Memory B cell (primary cell): ENCODE data around the gene TELO2.

Experiments
- ATAC-seq: fragments of 150-1000 bp; cut with Tn5 transposase; 2 replicates; pipeline ENCODE4 v1.10.0; 2021; ENCODE audit warnings: low read depth, mild to moderate bottlenecking, moderate library complexity
- DNase-seq, 2 donors: peaks; one replicate each; pipeline ENCODE4 v3.0.0; 2022; ENCODE audit warnings: low spot score in 2 of 2
- H3K27ac Mint-ChIP-seq: one replicate; pipeline ENCODE4 v1.8.0; 2022; ENCODE audit warnings: mild to moderate bottlenecking, moderate library complexity, mixed read lengths
- H3K27me3 Mint-ChIP-seq: one replicate; pipeline ENCODE4 v1.8.0; 2022; ENCODE audit warnings: mixed read lengths
- H3K36me3 Mint-ChIP-seq: one replicate; pipeline ENCODE4 v1.8.0; 2022; ENCODE audit warnings: mild to moderate bottlenecking, mixed read lengths
- H3K4me1 Mint-ChIP-seq: one replicate; pipeline ENCODE4 v1.8.0; 2022; ENCODE audit warnings: mixed read lengths
- H3K4me3 Mint-ChIP-seq: one replicate; pipeline ENCODE4 v1.8.0; 2022; ENCODE audit warnings: mild to moderate bottlenecking, moderate library complexity, mixed read lengths
- H3K9me3 Mint-ChIP-seq: one replicate; pipeline ENCODE4 v1.8.0; 2022; ENCODE audit warnings: mixed read lengths

The TELO2 gene

GRCh38 chr16:1519831-1520230, 26.7 kb downstream of the TELO2 start:
- H3K4me3 Mint-ChIP-seq, result no peak overlapping the region
- no peak overlapping the region for H3K27ac Mint-ChIP-seq
- ATAC-seq, result no peak
- no peak for DNase-seq
- H3K9me3 Mint-ChIP-seq, result peaks cover 2% of the 10 kb centered on the region
- H3K36me3 Mint-ChIP-seq, result no peaks in the 10 kb centered on the region
- H3K4me1 Mint-ChIP-seq, result no peaks in the 10 kb centered on the region
- no peaks in the 10 kb centered on the region for H3K27me3 Mint-ChIP-seq

DNA sequence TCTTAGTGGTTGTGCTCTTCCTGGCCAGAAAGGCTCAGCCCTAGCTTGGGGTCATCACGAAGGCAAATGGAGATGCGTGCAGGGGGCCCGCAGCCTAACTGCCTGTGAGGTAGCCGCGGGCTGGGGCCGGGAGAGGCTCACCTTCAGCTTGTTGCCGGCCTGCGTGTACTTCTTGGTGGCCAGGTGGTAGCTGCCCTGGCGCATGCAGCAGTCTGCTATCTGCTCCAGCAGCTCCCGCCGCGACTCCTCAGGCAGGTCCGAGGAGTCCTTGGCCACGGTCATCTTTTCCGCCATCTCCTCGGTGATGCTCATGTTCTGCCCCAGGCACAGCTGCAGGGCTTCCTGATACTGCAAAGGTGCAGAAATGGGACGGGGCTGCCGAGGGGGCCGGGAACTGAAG, 27.3 kb downstream of the TELO2 start:
- Mint-ChIP-seq H3K4me3 (no peak overlapping the region), H3K9me3 (no peaks in the 10 kb centered on the region), H3K27me3 (no peaks in the 10 kb centered on the region), H3K36me3 (no peaks in the 10 kb centered on the region), H3K27ac (no peak overlapping the region), H3K4me1 (no peaks in the 10 kb centered on the region)
- DNase-seq (no peak), ATAC-seq (no peak)

DNA sequence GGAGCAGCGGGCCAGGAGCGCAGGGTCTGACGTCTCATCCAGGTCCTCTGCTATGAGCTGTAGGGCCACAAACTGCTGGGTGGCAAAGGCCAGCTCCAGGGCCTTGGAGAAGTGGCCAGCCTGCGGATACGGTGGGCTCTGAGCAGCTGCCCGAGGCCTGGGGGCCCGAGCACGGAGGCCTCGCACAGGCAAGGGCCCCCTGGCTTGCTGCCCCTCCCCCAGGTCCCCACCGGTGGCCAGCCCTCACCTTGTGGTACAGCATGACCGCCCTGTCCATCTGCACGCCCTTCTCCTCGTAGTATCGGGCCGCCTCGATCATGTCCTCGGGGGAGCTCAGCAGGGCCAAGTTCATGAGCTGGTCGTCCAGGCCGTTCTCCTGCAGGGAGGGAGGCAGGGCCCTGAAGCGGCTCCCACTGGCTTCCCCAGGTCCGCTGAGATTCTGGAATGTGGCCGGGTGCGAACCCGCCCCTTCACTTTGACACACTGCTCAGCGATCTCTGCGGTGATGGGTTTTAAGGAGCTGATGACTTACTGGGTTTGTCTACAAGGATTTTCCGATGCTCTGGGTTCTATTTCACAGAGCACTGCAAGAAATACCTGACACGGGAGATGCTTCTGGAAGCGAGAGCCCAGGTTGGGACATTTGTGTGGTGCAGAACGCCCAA, 30.6 kb downstream of the TELO2 start:
- Mint-ChIP-seq H3K36me3 (no peaks in the 10 kb centered on the region), H3K27ac (no peak overlapping the region), H3K4me3 (no peak overlapping the region), H3K27me3 (peaks cover 2% of the 10 kb centered on the region), H3K4me1 (no peaks in the 10 kb centered on the region), H3K9me3 (no peaks in the 10 kb centered on the region)
- DNase-seq (no peak), ATAC-seq (no peak)

DNA sequence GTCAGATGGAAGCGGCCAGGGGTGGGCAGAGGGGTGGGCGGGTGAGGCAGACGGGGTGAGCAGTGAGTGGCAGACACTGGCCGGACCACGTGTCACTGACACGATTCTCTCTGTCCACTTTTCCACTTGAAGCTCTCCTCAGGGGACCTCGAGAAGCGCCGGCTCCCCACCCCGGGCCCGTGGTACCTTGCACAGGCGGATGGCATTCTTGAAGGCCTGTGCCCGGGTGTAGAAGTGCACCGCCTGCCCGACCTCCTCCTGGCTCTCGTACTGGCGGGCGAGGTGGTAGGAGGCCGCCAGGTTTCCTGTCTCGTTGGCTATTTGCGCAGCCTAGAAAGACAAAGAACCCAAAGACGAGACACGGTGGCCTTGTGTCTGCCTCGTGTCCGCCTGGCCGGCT, 31.2 kb downstream of the TELO2 start:
- ATAC-seq (no peak), DNase-seq (no peak)
- H3K27ac Mint-ChIP-seq, result no peak overlapping the region
- no peaks in the 10 kb centered on the region for H3K9me3 Mint-ChIP-seq
- no peaks in the 10 kb centered on the region for H3K4me1 Mint-ChIP-seq
- no peaks in the 10 kb centered on the region for H3K36me3 Mint-ChIP-seq
- H3K27me3 Mint-ChIP-seq, result peaks cover 2% of the 10 kb centered on the region
- H3K4me3 Mint-ChIP-seq, result no peak overlapping the region

DNA sequence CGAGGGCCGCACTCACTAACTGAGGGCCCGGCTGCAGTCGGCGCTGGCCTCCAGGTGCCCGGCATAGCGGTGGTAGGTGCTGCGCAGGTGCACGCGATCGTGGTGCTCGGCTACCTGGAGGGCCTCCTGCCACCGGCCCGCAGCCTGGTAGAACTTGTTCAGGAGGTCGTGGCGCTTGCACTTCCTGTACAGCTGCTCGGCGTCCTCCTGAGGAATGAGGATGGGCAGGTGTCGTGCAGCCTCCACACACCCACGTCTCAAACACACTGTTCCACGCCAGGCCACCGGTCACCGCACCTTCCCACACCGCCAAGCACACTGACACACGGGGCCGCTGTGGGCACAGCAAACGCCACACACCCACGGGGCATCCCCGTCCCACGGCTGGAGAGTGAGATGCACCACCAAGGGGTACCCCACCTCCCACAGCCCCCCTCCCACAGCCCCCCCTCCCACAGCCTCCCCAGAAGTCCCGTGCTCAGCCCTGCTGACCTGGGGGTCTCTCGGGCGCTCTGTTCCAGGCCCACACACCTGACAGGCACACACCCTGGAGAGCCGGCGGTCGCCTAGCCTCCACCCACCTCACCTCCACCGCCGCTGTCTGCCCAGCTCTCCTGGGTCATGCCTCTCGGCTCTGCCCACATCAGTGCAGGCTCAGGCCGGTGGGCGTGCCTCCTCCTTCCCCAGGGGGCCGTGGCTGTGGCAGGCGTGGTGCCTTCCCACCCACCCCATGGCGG, 32.9 kb downstream of the TELO2 start:
- no peak for DNase-seq

DNA sequence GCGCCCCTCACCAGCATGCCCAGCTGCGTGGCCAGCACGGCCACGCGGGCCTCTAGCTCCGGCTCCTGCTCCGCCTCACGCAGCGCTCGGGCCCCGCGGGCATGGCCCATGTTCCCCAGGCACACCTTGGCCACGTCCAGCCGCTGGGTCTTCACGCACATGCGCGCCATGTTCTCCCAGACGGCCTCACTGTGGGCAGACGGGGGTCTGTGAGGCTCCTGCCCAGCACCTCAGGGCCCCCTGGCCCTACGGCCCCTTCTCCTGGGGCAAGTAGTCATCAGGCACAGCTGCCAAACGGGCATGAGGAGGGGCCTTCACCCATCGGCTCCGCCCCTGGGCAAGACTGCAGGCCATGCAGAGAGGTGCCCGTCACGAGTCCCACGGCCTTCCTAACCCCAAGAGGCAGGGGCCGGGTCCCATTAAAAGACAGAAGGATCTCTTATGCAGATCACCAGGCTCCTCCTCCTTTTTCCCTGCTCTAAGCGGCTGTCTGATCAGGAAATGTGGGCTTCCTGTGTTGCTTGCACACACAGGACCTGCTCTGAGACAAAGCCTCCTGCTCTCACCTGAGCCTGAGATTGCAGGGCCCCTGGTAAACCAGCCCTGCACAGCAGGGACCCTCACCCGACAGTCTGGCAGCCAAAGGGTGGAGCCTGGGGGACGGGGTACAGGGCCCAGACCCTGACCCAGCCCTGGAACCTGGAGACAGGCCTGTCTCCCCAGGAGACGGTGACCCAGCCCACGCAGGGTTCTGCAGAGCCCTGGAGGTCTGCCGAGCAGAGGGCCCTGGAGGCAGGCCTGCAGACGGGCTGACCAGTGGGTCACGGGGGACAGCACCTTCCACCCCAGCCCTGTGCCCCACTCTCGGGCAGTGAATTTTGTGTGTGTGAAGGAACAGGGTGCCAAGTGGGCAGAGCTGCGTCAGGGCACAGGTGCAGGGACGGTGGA, 33.7 kb downstream of the TELO2 start:
- no peak for ATAC-seq
- Mint-ChIP-seq H3K9me3 (no peaks in the 10 kb centered on the region), H3K27me3 (peaks cover 2% of the 10 kb centered on the region), H3K4me3 (no peak overlapping the region), H3K4me1 (no peaks in the 10 kb centered on the region), H3K27ac (no peak overlapping the region), H3K36me3 (no peaks in the 10 kb centered on the region)
- DNase-seq, result no peak

More for the DNA sequence above, 32.9 kb downstream of the TELO2 start:
- no peak overlapping the region for H3K27ac Mint-ChIP-seq
- no peaks in the 10 kb centered on the region for H3K36me3 Mint-ChIP-seq
- no peaks in the 10 kb centered on the region for H3K4me1 Mint-ChIP-seq
- peaks cover 2% of the 10 kb centered on the region for H3K27me3 Mint-ChIP-seq
- no peak overlapping the region for H3K4me3 Mint-ChIP-seq
- ATAC-seq, result no peak
- H3K9me3 Mint-ChIP-seq, result no peaks in the 10 kb centered on the region

GRCh38 chr16:1527836-1528811, 35.0 kb downstream of the TELO2 start:
- no peaks in the 10 kb centered on the region for H3K4me1 Mint-ChIP-seq
- ATAC-seq (no peak), DNase-seq (no peak)
- no peak overlapping the region for H3K4me3 Mint-ChIP-seq
- H3K9me3 Mint-ChIP-seq, result no peaks in the 10 kb centered on the region
- H3K27me3 Mint-ChIP-seq, result peaks cover 2% of the 10 kb centered on the region
- no peak overlapping the region for H3K27ac Mint-ChIP-seq
- H3K36me3 Mint-ChIP-seq, result no peaks in the 10 kb centered on the region

DNA sequence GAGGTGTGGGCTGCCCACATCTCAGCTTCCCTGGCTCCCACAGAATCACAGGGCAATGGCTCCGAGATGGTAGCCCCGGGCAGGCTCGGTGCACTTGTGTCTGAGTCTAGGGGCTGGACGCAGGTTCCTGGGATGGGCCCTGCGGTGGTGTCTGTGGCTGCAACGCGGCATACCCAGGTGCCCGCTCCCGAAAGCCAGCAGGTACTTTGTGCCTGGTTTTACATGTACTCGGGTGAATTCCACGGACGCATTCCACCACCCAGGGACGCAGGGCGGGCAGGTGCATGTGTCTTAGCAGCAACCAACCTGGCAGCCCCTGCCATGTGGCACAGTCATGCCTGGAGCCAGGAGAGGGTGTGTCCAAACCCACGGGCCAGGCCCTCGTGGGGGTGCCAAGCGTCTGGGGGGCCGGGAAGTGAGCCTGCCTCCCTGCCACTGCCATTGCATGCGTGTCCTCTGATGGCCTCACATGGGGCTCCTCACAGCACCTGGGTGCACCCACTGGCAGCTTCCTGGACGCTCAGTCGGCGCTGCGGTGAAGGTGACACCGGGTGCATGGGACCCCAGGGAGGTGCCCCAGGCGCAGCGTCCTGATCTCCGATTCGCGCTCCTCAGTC, 35.9 kb downstream of the TELO2 start:
- Mint-ChIP-seq H3K4me1 (no peaks in the 10 kb centered on the region), H3K36me3 (no peaks in the 10 kb centered on the region), H3K27me3 (peaks cover 2% of the 10 kb centered on the region), H3K27ac (no peak overlapping the region), H3K9me3 (no peaks in the 10 kb centered on the region), H3K4me3 (no peak overlapping the region)
- ATAC-seq (no peak), DNase-seq (no peak)

DNA sequence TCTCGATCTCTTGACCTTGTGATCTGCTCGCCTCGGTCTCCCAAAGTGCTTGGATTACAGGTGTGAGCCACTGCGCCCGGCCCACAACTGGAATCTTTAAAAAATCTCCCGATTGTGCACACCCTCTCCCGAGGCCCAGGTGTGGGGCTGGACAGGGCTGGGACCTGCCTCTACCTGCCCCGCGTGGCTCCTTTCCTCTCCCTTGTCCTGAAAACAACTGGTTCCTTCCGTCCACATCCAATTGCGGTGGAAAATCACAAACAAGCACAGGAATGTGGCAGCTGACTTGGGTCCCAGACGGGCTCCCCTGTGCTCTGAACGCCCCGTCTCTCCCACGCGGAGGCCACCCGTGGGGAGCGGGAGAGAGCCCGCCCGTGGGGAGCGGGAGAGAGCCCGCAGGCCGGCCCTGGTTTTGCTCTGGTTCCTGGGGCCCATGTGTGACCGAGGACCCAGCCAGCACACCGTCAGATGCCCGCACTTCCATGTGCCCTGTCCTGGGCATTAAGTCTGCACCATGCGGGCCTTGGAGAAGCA, 37.3 kb downstream of the TELO2 start:
- Mint-ChIP-seq H3K36me3 (no peaks in the 10 kb centered on the region), H3K27me3 (peaks cover 4% of the 10 kb centered on the region), H3K9me3 (no peaks in the 10 kb centered on the region), H3K27ac (no peak overlapping the region), H3K4me1 (peaks cover 3% of the 10 kb centered on the region), H3K4me3 (no peak overlapping the region)
- DNase-seq (no peak), ATAC-seq (no peak)

DNA sequence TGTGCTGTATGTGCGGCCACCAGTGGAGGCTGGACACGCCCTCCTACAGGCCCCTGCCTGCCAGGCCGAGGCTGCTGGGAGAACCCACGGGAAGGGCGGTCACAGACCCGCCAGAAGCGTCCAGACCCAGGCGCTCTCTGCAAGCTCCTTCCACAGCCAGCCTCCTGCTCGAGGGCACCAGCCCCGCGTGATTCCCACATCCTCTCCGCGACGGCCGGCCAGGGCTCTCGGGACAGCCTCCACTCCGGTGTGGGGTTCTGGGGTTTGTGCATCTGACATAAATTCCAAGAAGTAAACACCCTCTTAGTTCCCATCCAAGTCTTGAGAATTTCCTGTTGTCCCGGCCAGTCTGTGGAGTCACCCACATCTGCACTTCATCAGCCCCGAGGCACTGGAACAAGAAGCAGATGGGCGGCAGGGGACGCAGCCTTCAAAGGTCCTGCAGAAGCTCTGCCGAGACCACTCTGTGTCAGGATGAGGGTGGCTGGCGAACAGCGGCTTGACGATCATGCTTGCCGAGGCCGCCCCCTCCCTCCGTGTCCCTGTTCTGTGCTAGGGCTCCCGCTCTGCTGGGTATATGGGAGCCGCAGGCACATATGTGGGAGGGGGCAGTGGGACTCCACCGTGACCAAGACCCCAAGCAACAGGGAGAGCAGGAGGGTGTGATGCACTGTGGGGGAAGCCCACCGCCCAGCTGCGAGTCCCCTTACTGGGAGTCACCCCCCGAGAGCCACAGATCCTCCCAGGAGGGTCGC, 37.9 kb downstream of the TELO2 start:
- H3K4me1 Mint-ChIP-seq, result peaks cover 3% of the 10 kb centered on the region
- H3K4me3 Mint-ChIP-seq, result no peak overlapping the region
- ATAC-seq (no peak), DNase-seq (no peak)
- no peaks in the 10 kb centered on the region for H3K36me3 Mint-ChIP-seq
- H3K27me3 Mint-ChIP-seq, result peaks cover 4% of the 10 kb centered on the region
- no peak overlapping the region for H3K27ac Mint-ChIP-seq
- no peaks in the 10 kb centered on the region for H3K9me3 Mint-ChIP-seq

DNA sequence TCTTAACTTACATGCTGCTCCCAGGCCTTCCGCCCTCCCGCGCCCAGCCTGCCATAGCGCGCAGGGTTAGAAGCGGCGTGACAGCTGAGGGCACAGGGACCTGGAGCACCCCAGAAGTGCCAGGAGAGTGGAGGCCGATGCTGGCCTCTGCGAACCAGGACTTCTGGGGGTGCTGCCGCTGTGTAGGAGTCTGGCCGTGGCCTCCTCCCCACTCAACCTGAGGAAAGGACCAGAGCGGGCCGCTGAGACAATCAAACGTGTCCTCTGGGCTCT, 38.4 kb downstream of the TELO2 start:
- no peaks in the 10 kb centered on the region for H3K36me3 Mint-ChIP-seq

DNA sequence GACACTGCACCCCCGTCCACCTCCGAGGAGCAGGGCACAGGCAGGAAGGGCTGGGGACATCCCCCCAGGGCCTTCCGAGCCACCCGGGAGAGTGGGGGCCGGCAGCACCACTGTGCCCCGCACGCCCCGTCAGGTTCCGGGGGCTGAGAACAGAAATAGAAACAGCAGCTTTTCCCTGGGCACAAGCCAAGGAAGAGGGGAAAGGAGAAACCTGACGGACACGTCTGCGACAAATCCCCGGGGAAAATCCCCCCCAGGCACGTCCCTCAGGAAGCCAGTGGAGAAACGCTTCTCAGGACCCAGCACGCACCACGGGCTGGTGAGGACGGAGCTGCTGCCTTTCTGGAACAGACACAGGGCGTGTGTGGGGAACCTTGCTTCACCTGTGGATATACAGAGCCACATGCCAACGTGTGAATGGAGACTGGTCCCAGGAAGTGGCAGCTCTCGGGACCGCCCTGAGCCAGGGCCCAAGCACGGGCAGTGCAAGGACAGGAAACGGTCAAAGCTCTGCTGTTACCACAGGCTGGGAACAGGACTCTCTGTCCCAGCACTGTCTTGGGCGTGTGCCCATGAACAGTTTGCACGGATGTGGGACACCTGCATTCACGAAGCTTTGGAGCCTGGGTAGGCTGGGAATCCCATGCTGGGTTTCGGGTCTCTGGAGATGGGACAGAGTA, 39.1 kb downstream of the TELO2 start:
- DNase-seq (no peak), ATAC-seq (no peak)
- Mint-ChIP-seq H3K4me3 (no peak overlapping the region), H3K4me1 (peaks cover 3% of the 10 kb centered on the region), H3K27ac (no peak overlapping the region), H3K36me3 (no peaks in the 10 kb centered on the region), H3K27me3 (peaks cover 4% of the 10 kb centered on the region), H3K9me3 (no peaks in the 10 kb centered on the region)

More for the DNA sequence above, 38.4 kb downstream of the TELO2 start:
- Mint-ChIP-seq H3K4me3 (no peak overlapping the region), H3K9me3 (no peaks in the 10 kb centered on the region), H3K4me1 (peaks cover 3% of the 10 kb centered on the region), H3K27ac (no peak overlapping the region), H3K27me3 (peaks cover 4% of the 10 kb centered on the region)
- no peak for ATAC-seq
- no peak for DNase-seq
